ENCODE data around the gene ERICH3. TPM values are rescaled to one million over a fixed set of nuclear protein-coding genes. Genes with fewer than 3 reads are reported as not detected.
"Not testable (repeated sequence)": the region's sequence is repeated elsewhere in the genome, so short reads cannot be mapped to it uniquely, and the experiment has no call there.

The ERICH3 gene
- total and polyA plus RNA-seq, 4 donors, result 3.0 to 20.7 (median 11.2) TPM

DNA sequence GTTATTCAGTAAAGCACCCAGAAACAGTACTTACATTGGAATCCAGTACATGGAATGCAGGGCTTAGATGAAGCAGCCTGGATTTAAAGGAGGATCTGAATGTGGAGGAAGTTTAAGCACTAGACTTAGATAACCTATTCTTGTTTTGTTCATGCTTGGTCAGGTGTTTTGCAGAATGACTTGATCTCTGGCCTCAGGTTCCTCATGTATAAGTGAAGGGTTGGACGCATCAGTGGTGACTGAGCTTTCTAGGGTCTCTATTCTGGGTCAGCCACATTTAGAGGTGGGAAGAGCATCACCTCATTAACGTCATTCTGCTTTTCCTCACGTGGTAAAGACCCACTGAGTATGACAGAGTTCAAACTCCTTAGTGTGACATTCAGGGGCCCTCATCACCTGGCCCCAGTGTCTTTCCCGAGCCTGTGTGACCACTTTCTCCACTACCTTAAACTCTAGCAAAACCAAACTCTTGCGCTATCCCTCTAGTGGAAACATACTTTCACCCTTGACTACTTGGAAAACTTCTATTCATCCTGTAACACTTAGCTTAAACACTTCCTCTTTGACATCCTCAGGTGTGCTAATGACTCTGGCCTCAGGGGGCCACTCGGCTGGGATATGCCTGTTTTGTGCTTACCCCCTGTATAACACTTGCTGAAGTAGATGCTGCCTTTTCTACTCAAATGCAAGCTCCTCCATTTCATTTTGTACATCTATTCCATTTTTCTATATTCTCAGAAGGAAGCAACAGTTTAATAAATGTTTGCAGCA, 871 bp upstream of the ERICH3 start:
- Histone ChIP-seq H3K9me3 (ENCODE audit: control insufficient read depth in 4 of 4, insufficient read depth in 3 of 4, low read length in 3 of 4) (peaks cover 0 to 2% (median 0%) of the 10 kb centered on the region in 4 donors), H3K9ac (ENCODE audit: insufficient read depth in 1 of 2, low read length in 2 of 2) (no peak overlapping the region), H3K27ac (ENCODE audit: low read depth in 1 of 2, low read length in 1 of 2) (no peak overlapping the region), H3K4me3 (no peak overlapping the region), H3K36me3 (ENCODE audit: control insufficient read depth in 4 of 4, insufficient read depth in 4 of 4, low read length in 4 of 4) (no peaks in the 10 kb centered on the region), H3K27me3 (ENCODE audit: control insufficient read depth in 3 of 3, insufficient read depth in 3 of 3, low read length in 2 of 3) (peaks cover 0 to 2% (median 0%) of the 10 kb centered on the region in 3 donors), H3K4me1 (ENCODE audit: control insufficient read depth in 5 of 5, insufficient read depth in 5 of 5, low read length in 5 of 5) (peaks cover 0 to 3% (median 0%) of the 10 kb centered on the region in 5 donors)
- ATAC-seq (ENCODE audit: insufficient read depth, low FRiP score) (no peak), DNase-seq (no peak)
- WGBS, 2 donors, result 50 to 62% methylated on average over 6 of the region's 6 CpGs
- TF ChIP-seq, protein P1, sequence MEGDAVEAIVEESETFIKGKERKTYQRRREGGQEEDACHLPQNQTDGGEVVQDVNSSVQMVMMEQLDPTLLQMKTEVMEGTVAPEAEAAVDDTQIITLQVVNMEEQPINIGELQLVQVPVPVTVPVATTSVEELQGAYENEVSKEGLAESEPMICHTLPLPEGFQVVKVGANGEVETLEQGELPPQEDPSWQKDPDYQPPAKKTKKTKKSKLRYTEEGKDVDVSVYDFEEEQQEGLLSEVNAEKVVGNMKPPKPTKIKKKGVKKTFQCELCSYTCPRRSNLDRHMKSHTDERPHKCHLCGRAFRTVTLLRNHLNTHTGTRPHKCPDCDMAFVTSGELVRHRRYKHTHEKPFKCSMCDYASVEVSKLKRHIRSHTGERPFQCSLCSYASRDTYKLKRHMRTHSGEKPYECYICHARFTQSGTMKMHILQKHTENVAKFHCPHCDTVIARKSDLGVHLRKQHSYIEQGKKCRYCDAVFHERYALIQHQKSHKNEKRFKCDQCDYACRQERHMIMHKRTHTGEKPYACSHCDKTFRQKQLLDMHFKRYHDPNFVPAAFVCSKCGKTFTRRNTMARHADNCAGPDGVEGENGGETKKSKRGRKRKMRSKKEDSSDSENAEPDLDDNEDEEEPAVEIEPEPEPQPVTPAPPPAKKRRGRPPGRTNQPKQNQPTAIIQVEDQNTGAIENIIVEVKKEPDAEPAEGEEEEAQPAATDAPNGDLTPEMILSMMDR (IDR thresholded peaks at IDR 0.05; ENCODE audit: control extremely low read depth, extremely low read depth), result no peak

GRCh38 chr1:74670866-74671265, 2.7 kb downstream of the ERICH3 start:
- H3K4me1 ChIP-seq (ENCODE audit: control insufficient read depth in 5 of 5, insufficient read depth in 5 of 5, low read length in 5 of 5); DNase-seq; H3K36me3 ChIP-seq (ENCODE audit: control insufficient read depth in 4 of 4, insufficient read depth in 4 of 4, low read length in 4 of 4); H3K27ac ChIP-seq (ENCODE audit: low read depth in 1 of 2, low read length in 1 of 2); ATAC-seq (ENCODE audit: insufficient read depth, low FRiP score); H3K4me3 ChIP-seq; H3K9ac ChIP-seq (ENCODE audit: insufficient read depth in 1 of 2, low read length in 2 of 2); H3K27me3 ChIP-seq (ENCODE audit: control insufficient read depth in 3 of 3, insufficient read depth in 3 of 3, low read length in 2 of 3); H3K9me3 ChIP-seq (ENCODE audit: control insufficient read depth in 4 of 4, insufficient read depth in 3 of 4, low read length in 3 of 4): not testable (repeated sequence)
- WGBS, 2 donors, result 71 to 90% methylated on average over 3 of the region's 3 CpGs

DNA sequence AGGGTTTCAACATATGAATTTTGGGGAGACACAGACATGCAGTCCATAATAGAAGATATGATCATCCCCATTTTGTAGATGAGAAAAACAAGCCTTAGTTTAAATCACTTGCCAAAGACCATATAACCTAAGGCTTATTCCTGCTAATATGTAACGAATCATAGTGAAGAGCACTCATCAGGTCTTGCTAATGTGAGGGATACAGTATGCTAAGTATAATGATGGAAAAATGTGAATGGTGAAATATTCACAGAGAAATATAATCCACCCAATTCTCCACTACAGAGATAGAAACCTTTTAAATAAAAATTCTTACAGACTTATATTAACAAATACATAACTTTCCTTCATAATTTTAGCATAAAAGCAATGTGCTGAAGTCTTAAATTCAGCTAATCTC, 18.9 kb downstream of the ERICH3 start:
- Histone ChIP-seq H3K27me3 (ENCODE audit: control insufficient read depth in 3 of 3, insufficient read depth in 3 of 3, low read length in 2 of 3) (no peaks in the 10 kb centered on the region), H3K9me3 (ENCODE audit: control insufficient read depth in 4 of 4, insufficient read depth in 3 of 4, low read length in 3 of 4) (peaks cover 0 to 2% (median 0%) of the 10 kb centered on the region in 4 donors), H3K9ac (ENCODE audit: insufficient read depth in 1 of 2, low read length in 2 of 2) (no peak overlapping the region), H3K4me1 (ENCODE audit: control insufficient read depth in 5 of 5, insufficient read depth in 5 of 5, low read length in 5 of 5) (no peaks in the 10 kb centered on the region), H3K27ac (ENCODE audit: low read depth in 1 of 2, low read length in 1 of 2) (no peak overlapping the region), H3K4me3 (no peak overlapping the region), H3K36me3 (ENCODE audit: control insufficient read depth in 4 of 4, insufficient read depth in 4 of 4, low read length in 4 of 4) (no peaks in the 10 kb centered on the region)
- ATAC-seq (ENCODE audit: insufficient read depth, low FRiP score) (no peak), DNase-seq (no peak)
- 80 to 90% methylated on average over 1 of the region's 1 CpG for WGBS, 2 donors
- TF ChIP-seq, protein P1 (IDR thresholded peaks at IDR 0.05; ENCODE audit: control extremely low read depth, extremely low read depth), result no peak

DNA sequence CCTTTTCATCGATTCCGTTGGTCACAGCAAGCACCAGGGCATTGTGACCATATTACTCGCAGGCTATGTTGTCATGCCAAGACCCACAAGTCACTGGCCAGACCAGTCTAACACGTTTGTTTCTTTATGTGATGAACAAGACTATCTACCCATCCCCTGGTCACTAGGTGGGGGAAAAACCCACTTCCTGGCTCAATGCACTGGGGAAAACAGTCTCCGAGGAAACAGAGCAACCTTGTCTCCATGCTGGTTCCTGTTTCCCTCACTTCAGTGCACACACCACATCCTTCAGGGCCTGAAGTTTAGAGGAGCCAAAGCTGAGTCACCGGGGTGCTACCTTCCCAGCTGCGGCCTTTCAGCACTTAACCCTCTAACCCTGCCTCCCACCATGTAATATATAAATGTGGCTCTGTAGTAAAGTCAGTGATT, 20.9 kb downstream of the ERICH3 start:
- Histone ChIP-seq H3K4me1 (ENCODE audit: control insufficient read depth in 5 of 5, insufficient read depth in 5 of 5, low read length in 5 of 5) (no peaks in the 10 kb centered on the region), H3K27me3 (ENCODE audit: control insufficient read depth in 3 of 3, insufficient read depth in 3 of 3, low read length in 2 of 3) (no peaks in the 10 kb centered on the region), H3K9me3 (ENCODE audit: control insufficient read depth in 4 of 4, insufficient read depth in 3 of 4, low read length in 3 of 4) (peaks cover 0 to 2% (median 0%) of the 10 kb centered on the region in 4 donors), H3K9ac (ENCODE audit: insufficient read depth in 1 of 2, low read length in 2 of 2) (no peak overlapping the region), H3K36me3 (ENCODE audit: control insufficient read depth in 4 of 4, insufficient read depth in 4 of 4, low read length in 4 of 4) (no peaks in the 10 kb centered on the region), H3K27ac (ENCODE audit: low read depth in 1 of 2, low read length in 1 of 2) (no peak overlapping the region), H3K4me3 (no peak overlapping the region)
- ATAC-seq (ENCODE audit: insufficient read depth, low FRiP score) (no peak), DNase-seq (peak in 2 of 3 donors; percentile 1 to 2)
- WGBS, 2 donors, result 52 to 54% methylated on average over 7 of the region's 7 CpGs
- TF ChIP-seq, protein P1 (IDR thresholded peaks at IDR 0.05; ENCODE audit: control extremely low read depth, extremely low read depth), result no peak
